IPS-18a (cell line): ENCODE measurements around the gene STAT5A.

ENCODE experiments used
- H3K27ac ChIP-seq: one replicate; pipeline ENCODE4 v1.5.1; 2013; ENCODE audit warnings: low read length
- H3K27me3 ChIP-seq: one replicate; pipeline ENCODE4 v1.6.1; 2013; ENCODE audit warnings: mild to moderate bottlenecking, low read length; ENCODE audit not compliant: control insufficient read depth, insufficient read depth
- H3K36me3 ChIP-seq: one replicate; pipeline ENCODE4 v1.6.1; 2013; ENCODE audit warnings: low read depth, low read length; ENCODE audit not compliant: control insufficient read depth
- H3K4me1 ChIP-seq: one replicate; pipeline ENCODE4 v1.6.1; 2013; ENCODE audit warnings: low read depth, low read length; ENCODE audit not compliant: control insufficient read depth
- H3K4me3 ChIP-seq: one replicate; pipeline ENCODE4 v1.5.1; 2013; ENCODE audit warnings: low read length
- H3K9ac ChIP-seq: one replicate; pipeline ENCODE4 v1.6.1; 2013; ENCODE audit warnings: mild to moderate bottlenecking, low read length, moderate library complexity
- H3K9me3 ChIP-seq: one replicate; pipeline ENCODE4 v1.6.1; 2013; ENCODE audit warnings: low read depth, low read length; ENCODE audit not compliant: control insufficient read depth

Gene STAT5A

DNA sequence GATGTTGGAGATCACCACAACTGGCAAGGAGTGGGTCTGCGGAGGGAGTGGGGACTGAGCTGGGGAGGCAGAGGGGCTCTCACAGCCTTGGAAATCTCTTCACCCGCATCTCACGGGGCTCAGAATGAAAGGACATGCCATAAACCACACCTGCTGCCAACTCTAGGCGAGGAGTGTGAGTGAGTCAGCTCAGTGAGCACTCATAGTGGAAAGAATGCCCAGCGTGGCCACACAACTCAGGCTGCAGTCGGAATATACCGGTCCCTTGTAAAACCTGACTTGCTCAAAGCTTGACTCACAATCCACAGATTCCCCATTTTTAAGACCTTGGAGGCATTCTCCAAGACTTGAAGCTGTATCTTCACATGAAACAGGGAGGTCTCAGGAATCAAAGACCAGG lies 36.7 kb downstream of the STAT5A start:
- Histone ChIP-seq H3K27ac (no peak overlapping the region), H3K9ac (no peak overlapping the region), H3K9me3 (no peaks in the 10 kb centered on the region)

DNA sequence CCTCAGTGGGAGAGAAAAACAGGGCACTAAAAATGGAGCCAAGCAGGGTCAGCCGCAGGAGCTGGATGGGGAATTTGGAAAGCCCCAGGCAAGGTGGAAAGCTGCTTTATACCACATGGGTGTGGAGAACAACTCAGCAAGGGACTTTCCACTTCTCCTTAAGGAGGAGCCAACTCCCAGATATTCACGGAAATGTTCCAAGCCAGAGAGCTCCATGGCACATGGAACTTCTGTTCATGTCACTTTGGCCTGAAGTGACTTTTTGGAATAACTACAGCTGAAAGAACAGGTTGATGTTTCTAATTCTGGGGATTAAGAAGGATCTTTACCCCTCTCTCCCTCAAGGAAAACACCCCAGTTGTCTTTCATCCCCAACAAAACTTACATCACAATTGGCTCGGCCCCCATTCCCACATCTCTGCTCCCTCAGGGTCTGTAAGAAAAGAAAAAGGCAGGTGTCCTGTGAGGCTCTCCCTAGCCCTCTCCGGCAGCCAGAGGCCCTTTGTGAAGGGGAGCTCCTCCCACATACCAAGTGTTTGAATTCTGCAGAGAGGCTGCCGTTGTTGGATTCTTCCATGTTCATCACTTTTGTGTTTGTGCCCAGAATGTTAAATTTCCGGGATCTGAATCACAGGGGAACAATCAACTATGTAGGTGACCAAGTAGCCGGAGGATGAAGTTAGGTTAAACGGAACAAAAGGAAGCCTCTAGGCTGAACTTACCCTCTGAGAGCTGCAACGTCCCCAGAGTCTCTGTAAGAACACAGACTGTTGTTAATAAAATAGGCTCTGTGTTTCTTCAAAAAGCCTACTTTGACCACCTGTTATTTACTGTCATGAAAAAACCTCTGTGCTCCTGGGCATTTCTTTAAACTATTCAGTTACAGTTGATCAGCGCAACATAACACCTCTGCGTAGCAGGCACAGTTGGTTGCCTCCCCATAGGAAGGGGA lies 41.0 kb downstream of the STAT5A start:
- Histone ChIP-seq H3K9ac (peak overlapping the region; percentile 35), H3K36me3 (peaks cover 35% of the 10 kb centered on the region), H3K4me3 (peak overlapping the region; percentile 24), H3K27me3 (no peaks in the 10 kb centered on the region), H3K27ac (peak overlapping the region; percentile 97), H3K4me1 (peaks cover 9% of the 10 kb centered on the region), H3K9me3 (no peaks in the 10 kb centered on the region)

More for the DNA sequence above, 36.7 kb downstream of the STAT5A start:
- Histone ChIP-seq H3K27me3 (no peaks in the 10 kb centered on the region), H3K36me3 (peaks cover 34% of the 10 kb centered on the region), H3K4me1 (peaks cover 9% of the 10 kb centered on the region), H3K4me3 (no peak overlapping the region)

DNA sequence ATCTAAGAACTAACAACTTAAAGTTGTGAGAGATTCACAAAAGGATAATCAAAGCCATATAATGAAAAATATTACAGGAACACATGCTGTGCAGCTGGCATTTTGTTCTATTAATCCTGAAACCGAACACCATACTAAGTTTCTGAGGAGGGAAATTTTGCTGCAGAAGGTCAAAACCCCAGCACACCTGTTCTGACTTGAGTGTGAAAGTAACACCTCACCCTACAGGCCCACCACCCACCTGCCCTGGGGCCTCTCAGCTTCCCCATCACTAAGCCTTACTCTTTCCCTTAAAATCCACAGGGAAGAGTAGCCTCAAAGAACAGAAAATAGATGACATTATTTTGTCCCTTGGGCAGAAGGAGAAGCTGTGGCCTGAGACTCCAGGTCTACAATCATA lies 44.8 kb downstream of the STAT5A start:
- H3K4me1 ChIP-seq, result peaks cover 9% of the 10 kb centered on the region
- no peaks in the 10 kb centered on the region for H3K27me3 ChIP-seq
- H3K27ac ChIP-seq, result no peak overlapping the region
- H3K36me3 ChIP-seq, result peaks cover 49% of the 10 kb centered on the region
- no peak overlapping the region for H3K4me3 ChIP-seq
- H3K9ac ChIP-seq, result no peak overlapping the region
- H3K9me3 ChIP-seq, result no peaks in the 10 kb centered on the region

DNA sequence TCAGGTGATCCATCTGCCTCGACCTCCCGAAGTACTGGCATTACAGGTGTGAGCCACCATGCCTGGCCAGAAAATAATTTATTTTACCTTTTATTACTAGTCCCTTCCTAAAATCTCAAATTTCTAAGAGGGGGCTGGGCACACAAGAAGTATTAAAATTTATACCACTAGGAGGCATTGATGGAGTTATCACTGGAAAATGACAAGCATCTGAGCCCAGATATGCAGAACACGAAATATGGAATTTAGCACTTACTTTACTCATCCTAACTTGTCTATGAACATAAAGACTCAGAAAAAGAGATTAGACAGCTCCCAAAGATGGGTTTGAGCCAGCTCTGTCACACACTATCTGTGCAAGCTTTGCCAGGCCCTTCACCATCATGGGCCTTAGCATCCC lies 46.4 kb downstream of the STAT5A start:
- Histone ChIP-seq H3K36me3 (peaks cover 63% of the 10 kb centered on the region), H3K27ac (no peak overlapping the region), H3K4me1 (peaks cover 2% of the 10 kb centered on the region), H3K9ac (no peak overlapping the region), H3K27me3 (no peaks in the 10 kb centered on the region), H3K4me3 (no peak overlapping the region), H3K9me3 (no peaks in the 10 kb centered on the region)

DNA sequence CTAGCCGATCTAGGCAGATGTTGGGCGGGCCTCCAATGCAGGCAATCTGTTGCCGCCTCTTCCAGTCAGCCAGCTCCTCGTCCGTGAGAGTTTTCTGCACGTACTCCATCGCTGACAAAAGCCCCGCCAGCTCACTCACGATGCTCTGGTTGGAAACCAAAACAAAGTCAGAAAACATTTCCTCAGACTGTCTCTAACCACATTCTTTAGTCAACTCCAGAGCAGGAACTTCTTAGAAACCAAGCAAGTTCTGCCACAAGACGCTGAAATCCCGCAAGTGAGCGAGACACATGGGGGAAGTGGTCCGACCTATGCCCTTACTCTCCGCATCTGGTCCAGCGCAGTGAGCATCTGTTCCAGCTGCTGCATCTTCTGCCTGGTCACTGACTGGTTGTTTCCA lies 49.1 kb downstream of the STAT5A start:
- peaks cover 70% of the 10 kb centered on the region for H3K36me3 ChIP-seq
- H3K4me3 ChIP-seq, result no peak overlapping the region
- H3K4me1 ChIP-seq, result no peaks in the 10 kb centered on the region
- H3K27ac ChIP-seq, result no peak overlapping the region
- no peaks in the 10 kb centered on the region for H3K9me3 ChIP-seq
- no peak overlapping the region for H3K9ac ChIP-seq
- no peaks in the 10 kb centered on the region for H3K27me3 ChIP-seq

DNA sequence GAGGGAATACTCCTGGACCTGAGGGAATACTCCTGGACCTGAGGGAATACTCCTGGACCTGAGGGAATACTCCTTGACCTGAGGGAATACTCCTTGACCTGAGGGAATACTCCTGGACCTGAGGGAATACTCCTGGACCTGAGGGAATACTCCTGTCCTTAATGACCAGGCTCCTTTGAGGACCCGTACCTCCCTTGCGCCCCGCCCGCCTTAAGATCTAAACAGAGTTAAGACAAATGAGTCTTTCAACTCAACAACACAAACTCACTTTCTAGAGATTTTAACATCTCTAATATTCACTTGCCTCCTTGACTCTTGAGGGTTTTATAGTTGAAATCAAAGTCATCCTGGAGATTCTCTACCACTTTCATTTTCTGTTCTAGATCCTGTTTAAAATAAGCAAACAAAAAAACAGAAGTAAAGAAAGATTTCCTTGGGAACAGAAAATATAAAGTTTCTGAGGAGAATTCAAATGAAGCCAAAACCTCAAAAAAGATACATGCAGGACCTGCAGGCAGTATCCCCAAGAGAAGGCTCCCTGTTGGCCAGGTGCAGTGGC lies 50.2 kb downstream of the STAT5A start:
- no peak overlapping the region for H3K27ac ChIP-seq
- H3K4me3 ChIP-seq, result no peak overlapping the region
- H3K9me3 ChIP-seq, result no peaks in the 10 kb centered on the region
- no peaks in the 10 kb centered on the region for H3K4me1 ChIP-seq
- no peaks in the 10 kb centered on the region for H3K27me3 ChIP-seq
- H3K9ac ChIP-seq, result no peak overlapping the region
- H3K36me3 ChIP-seq, result peaks cover 66% of the 10 kb centered on the region

DNA sequence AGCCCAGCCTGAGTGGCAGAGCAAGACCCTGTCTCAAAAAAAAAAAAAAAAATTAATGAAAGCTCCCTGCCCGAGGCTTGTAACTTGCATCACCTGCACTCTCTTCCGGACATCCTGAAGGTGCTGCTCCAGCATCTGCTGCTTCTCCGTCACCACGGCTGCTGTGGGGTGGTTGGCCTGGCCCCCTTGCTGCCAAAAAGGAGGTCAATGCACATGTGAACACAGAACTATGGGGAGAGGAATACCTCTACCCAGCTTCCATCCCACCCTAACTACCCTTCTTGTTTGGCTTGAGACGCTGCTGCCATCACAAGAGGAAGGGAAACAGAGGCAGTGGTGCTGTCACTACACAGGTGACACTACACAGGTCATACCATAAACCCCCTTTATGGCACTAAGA lies 50.9 kb downstream of the STAT5A start:
- Histone ChIP-seq H3K9me3 (no peaks in the 10 kb centered on the region), H3K4me3 (no peak overlapping the region), H3K36me3 (peaks cover 65% of the 10 kb centered on the region), H3K27ac (no peak overlapping the region), H3K9ac (no peak overlapping the region), H3K4me1 (no peaks in the 10 kb centered on the region), H3K27me3 (no peaks in the 10 kb centered on the region)

DNA sequence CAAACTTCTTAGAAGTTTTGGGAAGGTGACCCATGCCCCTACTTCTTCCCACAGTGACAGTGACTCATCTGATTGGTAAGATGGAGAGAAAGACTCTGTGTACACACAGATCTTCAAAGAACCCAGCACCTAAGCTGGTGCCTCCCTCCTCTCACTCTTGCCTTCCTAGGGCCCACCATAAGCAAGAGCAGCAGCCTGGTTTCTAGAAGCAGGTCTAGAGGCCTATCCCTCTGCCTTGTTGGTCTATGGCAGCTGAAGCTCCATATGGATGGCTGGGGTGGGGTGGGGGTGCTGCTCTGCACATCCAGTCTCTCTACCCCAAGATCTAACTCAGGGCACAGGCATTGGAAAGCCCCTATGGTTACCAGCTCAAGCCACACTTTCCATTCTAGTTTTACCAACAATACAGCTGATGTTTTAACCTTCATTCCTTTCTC lies 52.4 kb downstream of the STAT5A start:
- Histone ChIP-seq H3K27me3 (no peaks in the 10 kb centered on the region), H3K9me3 (no peaks in the 10 kb centered on the region), H3K4me1 (no peaks in the 10 kb centered on the region), H3K36me3 (peaks cover 58% of the 10 kb centered on the region), H3K9ac (no peak overlapping the region), H3K27ac (no peak overlapping the region), H3K4me3 (no peak overlapping the region)

DNA sequence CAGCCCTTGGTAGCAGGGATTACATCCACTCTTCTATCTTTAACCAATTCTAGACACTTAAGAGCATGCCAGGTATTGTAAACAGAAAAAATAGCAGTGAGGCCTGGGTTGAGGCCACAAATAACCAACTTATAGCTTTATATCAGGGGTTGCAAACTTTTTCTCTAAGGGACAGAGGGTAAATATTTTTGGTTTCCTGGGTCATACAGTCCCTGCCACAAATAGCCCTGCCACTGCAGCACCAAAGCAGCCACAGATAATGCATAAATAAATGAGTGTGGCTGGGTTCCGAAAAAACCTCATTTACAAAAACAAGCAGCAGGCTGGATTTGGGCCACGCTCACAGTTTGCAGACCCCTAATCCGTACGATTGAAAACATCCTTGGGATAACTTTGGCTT lies 53.3 kb downstream of the STAT5A start:
- Histone ChIP-seq H3K9me3 (no peaks in the 10 kb centered on the region), H3K4me3 (no peak overlapping the region), H3K4me1 (no peaks in the 10 kb centered on the region), H3K9ac (no peak overlapping the region), H3K27ac (no peak overlapping the region), H3K36me3 (peaks cover 56% of the 10 kb centered on the region), H3K27me3 (no peaks in the 10 kb centered on the region)

DNA sequence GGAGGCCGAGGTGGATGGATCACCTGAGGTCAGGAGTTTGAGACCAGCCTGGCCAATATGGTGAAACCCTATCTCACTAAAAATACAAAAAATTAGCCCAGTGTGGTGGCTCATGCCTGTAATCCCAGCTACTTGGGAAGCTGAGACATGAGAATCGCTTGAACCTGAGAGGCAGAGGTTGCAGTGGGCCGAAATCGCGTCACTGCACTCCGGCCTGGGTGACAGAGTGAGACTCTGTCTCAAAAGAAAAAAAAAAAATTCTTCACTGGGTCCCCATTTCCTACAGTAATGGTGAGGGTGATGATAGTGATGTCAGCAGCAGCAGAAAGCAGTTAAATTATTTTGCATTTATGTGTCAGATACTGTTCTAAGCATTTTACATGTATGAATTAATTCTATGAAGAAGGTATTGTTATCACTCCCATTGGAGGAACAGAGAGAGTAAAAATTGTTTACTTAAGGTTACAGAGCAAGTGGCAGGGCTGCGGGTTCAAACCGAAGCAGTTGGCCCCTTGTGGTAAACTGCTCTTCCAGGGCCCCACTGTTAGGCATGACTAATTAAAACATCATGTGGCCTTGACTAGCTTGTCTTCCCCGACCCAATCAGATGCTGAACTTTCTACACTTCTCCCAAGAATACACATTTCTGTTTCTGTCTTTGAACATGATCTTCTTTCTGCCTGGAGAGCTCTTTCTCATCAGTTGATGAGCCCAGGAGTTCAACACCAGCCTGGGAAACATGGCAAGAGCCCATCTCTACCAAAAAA lies 54.1 kb downstream of the STAT5A start:
- H3K4me1 ChIP-seq, result no peaks in the 10 kb centered on the region
- H3K27me3 ChIP-seq, result no peaks in the 10 kb centered on the region
- H3K36me3 ChIP-seq, result peaks cover 52% of the 10 kb centered on the region

DNA sequence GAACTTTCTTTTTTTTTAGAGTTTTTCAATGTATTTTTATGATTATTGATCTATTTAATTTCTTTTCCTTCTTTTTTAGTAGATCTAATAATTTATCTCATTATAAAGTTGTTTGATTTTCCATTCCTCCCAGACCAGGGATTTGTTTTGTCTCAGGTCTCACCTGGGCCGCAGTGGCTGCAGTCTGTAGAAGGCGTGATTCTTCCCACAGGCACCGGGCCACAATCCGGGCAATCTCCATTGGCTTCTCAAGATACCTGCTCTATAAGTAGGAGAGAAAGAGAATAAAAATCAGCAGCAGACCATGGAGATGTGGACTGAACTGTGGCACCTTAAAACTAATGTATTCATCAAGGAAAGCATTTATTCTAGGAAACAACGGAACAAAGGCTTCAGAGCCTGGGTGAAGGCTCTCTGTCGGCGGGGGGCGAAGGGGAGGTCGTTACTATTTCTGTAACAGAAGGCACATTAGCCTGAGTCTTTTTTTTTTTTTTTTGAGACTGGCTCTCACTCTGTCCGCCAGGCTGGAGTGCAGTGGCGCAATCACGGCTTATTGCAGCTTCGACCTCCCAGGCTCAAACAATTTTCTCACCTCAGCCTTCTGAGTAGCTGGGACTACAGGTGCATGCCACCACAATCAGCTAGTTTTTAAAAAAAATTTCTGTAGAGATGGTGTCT lies 57.2 kb downstream of the STAT5A start:
- Histone ChIP-seq H3K36me3 (peaks cover 34% of the 10 kb centered on the region), H3K4me1 (no peaks in the 10 kb centered on the region), H3K27ac (no peak overlapping the region), H3K9me3 (no peaks in the 10 kb centered on the region), H3K4me3 (no peak overlapping the region), H3K27me3 (no peaks in the 10 kb centered on the region), H3K9ac (no peak overlapping the region)

More for the DNA sequence above, 54.1 kb downstream of the STAT5A start:
- Histone ChIP-seq H3K4me3 (no peak overlapping the region), H3K27ac (no peak overlapping the region), H3K9ac (no peak overlapping the region), H3K9me3 (no peaks in the 10 kb centered on the region)
